Caco-2 (cell line): ENCODE measurements around the gene SLC9A8. TPM values are rescaled to one million over a fixed set of nuclear protein-coding genes. Genes with fewer than 3 reads are reported as not detected.

Source experiments
- BruUV-seq: library from RNA; stranded (reverse); fragments of 400-500 nt; replicated peaks from 2 replicates; lab custom pipeline; 2021; lab: Mats Ljungman, UMichigan
- CTCF ChIA-PET: fragments of 300-600 bp; sonication (Branson Sonifier 250); formaldehyde crosslinking; loops from one replicate; lab custom pipeline; 2022; ENCODE audit warnings: antibody characterized with exemption; lab: Charles Lee
- POLR2A ChIA-PET: fragments of 300-600 bp; sonication (Branson Sonifier 250); formaldehyde crosslinking; loops from one replicate; lab custom pipeline; 2022; ENCODE audit warnings: antibody characterized with exemption; lab: Charles Lee
- DNase-seq, 2 experiments: peaks; one replicate each; pipeline versions ENCODE4 v3.0.0 to v3.0.0-alpha.2; 2020 to 2022
- H3K27me3 ChIP-seq: replicated peaks from 2 replicates; pipeline ENCODE4 v1.6.0; 2011; ENCODE audit warnings: low read length; ENCODE audit not compliant: control insufficient read depth, insufficient read depth
- H3K36me3 ChIP-seq: 2 replicates; pipeline ENCODE4 v1.5.1; 2011; ENCODE audit warnings: low read length; ENCODE audit not compliant: control insufficient read depth, insufficient read depth
- H3K4me1 ChIP-seq: fragments of 250-450 bp; sonication (Bioruptor Pico); 2 replicates; pipeline ENCODE4 v1.5.1; 2020; ENCODE audit warnings: mild to moderate bottlenecking
- H3K4me3 ChIP-seq: 2 replicates; pipeline ENCODE4 v1.5.1; 2011; ENCODE audit warnings: low read depth, mild to moderate bottlenecking, control low read depth, low read length
- H3K9me3 ChIP-seq: fragments of 250-450 bp; sonication (Bioruptor Pico); 2 replicates; pipeline ENCODE4 v1.5.1; 2020; ENCODE audit warnings: mild to moderate bottlenecking, moderate library complexity
- H3K27ac Mint-ChIP-seq: one replicate; pipeline ENCODE4 v1.8.0; 2022; ENCODE audit warnings: mixed read lengths; ENCODE audit not compliant: unreplicated experiment
- H3K27me3 Mint-ChIP-seq: one replicate; pipeline ENCODE4 v1.8.0; 2022; ENCODE audit warnings: mixed read lengths; ENCODE audit not compliant: insufficient read depth, unreplicated experiment
- H3K36me3 Mint-ChIP-seq: one replicate; pipeline ENCODE4 v1.8.0; 2022; ENCODE audit warnings: mild to moderate bottlenecking, mixed read lengths; ENCODE audit not compliant: insufficient read depth, unreplicated experiment
- H3K4me1 Mint-ChIP-seq: one replicate; pipeline ENCODE4 v1.8.0; 2022; ENCODE audit warnings: low read depth, mixed read lengths; ENCODE audit not compliant: unreplicated experiment
- H3K4me3 Mint-ChIP-seq: one replicate; pipeline ENCODE4 v1.8.0; 2022; ENCODE audit warnings: mild to moderate bottlenecking, moderate library complexity, mixed read lengths; ENCODE audit not compliant: unreplicated experiment
- H3K9me3 Mint-ChIP-seq: one replicate; pipeline ENCODE4 v1.8.0; 2022; ENCODE audit warnings: mixed read lengths; ENCODE audit not compliant: unreplicated experiment
- CTCF ChIP-seq, 2 experiments: fragments of 200-600 bp in 1 of 2; IDR thresholded peaks; 1 replicate in 1 of 2; 2 replicates in 1 of 2; pipeline versions ENCODE4 v1.5.1 to v1.8.0; 2011 to 2022; ENCODE audit warnings: antibody characterized with exemption in 1 of 2, control low read depth in 1 of 2, inconsistent platforms in 1 of 2, low read depth in 1 of 2, low read length in 1 of 2, mild to moderate bottlenecking in 1 of 2, moderate library complexity in 1 of 2; ENCODE audit not compliant: insufficient read depth in 1 of 2, severe bottlenecking in 1 of 2, unreplicated experiment in 1 of 2
- intact Hi-C: fragments of 100-400 bp; cut with micrococcal nuclease; formaldehyde crosslinking; loops from one replicate; pipeline ENCODE4 v1.10.0; 2022; ENCODE audit not compliant: unreplicated experiment
- total RNA-seq: library from RNA; stranded (reverse); gene quantifications from 2 replicates; pipeline ENCODE4 v1.2.3, GENCODE V29; 2022

SLC9A8 gene
- total RNA-seq, 1 experiment from 2014 or later, result 21.4 TPM

GRCh38 chr20:49914310-49915117 is 101.9 kb downstream of the SLC9A8 start:
- TF ChIP-seq CTCF (IDR thresholded peaks at IDR 0.05; ENCODE audit: insufficient read depth in 1 of 2, low read depth in 1 of 2, low read length in 1 of 2, severe bottlenecking in 1 of 2, unreplicated experiment in 1 of 2), result peak in 1 of 2 experiments; percentile 14
- Histone ChIP-seq H3K4me1 (peaks cover 20% of the 10 kb centered on the region), H3K9me3 (no peaks in the 10 kb centered on the region), H3K4me3 (peak overlapping the region; percentile 80), H3K27me3 (no peaks in the 10 kb centered on the region), H3K36me3 (peaks cover 2% of the 10 kb centered on the region; the same call in 1 of the 2 replicates)
- Mint-ChIP-seq H3K27me3 (no peaks in the 10 kb centered on the region), H3K4me1 (peaks cover 29% of the 10 kb centered on the region), H3K9me3 (no peaks in the 10 kb centered on the region), H3K27ac (peak overlapping the region; percentile 100), H3K4me3 (peak overlapping the region; percentile 99), H3K36me3 (peaks cover 46% of the 10 kb centered on the region)
- POLR2A ChIA-PET, result interaction anchor here (0.5 to 2.4 kb wide), 8 partner anchors 21 to 314 kb away, joined by 3 to 11 read pairs (median 3); partner anchors contain the start of genes RNF114 and SLC9A8
- TSS peak; percentile 20 for BruUV-seq
- CTCF ChIA-PET, result interaction anchor here (0.6 to 1.6 kb wide), 10 partner anchors 11 to 349 kb away, joined by 3 to 7 read pairs (median 4); no protein-coding TSS in a partner anchor
- intact Hi-C loops, result no loop called here
- peak in 1 of 2 experiments; percentile 55 for DNase-seq

GRCh38 chr20:49915118-49915379 is 102.4 kb downstream of the SLC9A8 start:
- H3K27me3 Mint-ChIP-seq, result no peaks in the 10 kb centered on the region
- CTCF ChIA-PET, result interaction anchor here (0.6 to 2.3 kb wide), 9 partner anchors 15 to 350 kb away, joined by 3 to 33 read pairs (median 5); partner anchors contain the start of gene RNF114
- no peak for DNase-seq
- Histone ChIP-seq H3K4me3 (peak overlapping the region; percentile 80), H3K27me3 (no peaks in the 10 kb centered on the region), H3K36me3 (peaks cover 2% of the 10 kb centered on the region; the same call in 1 of the 2 replicates), H3K9me3 (no peaks in the 10 kb centered on the region), H3K4me1 (peaks cover 20% of the 10 kb centered on the region)
- no TSS peak for BruUV-seq
- intact Hi-C loops, result no loop called here
- H3K36me3 Mint-ChIP-seq, result peaks cover 45% of the 10 kb centered on the region
- H3K4me1 Mint-ChIP-seq, result peaks cover 25% of the 10 kb centered on the region
- POLR2A ChIA-PET, result interaction anchor here (0.5 to 2.4 kb wide), 7 partner anchors 11 to 315 kb away, joined by 3 to 123 read pairs (median 4); partner anchors contain the start of genes RNF114 and SLC9A8
- peak overlapping the region; percentile 99 for H3K4me3 Mint-ChIP-seq
- H3K9me3 Mint-ChIP-seq, result no peaks in the 10 kb centered on the region
- no peak for TF ChIP-seq CTCF (IDR thresholded peaks at IDR 0.05; ENCODE audit: insufficient read depth in 1 of 2, low read depth in 1 of 2, low read length in 1 of 2, severe bottlenecking in 1 of 2, unreplicated experiment in 1 of 2)
- H3K27ac Mint-ChIP-seq, result peak overlapping the region; percentile 100

- intact Hi-C loops, result loop anchor here (1.0 kb wide), 2 partner anchors 13 to 21 kb away; partner anchors contain the start of gene RNF114
These were observed 102.9 kb downstream of the SLC9A8 start, which contains the start of gene SPATA2 for GRCh38 chr20:49915380-49916145. TSS of gene SPATA2 (minus strand) at chr20:49915529. CDS start at chr20:49908490, 7,039 bp downstream.

More at GRCh38 chr20:49915380-49916145, 102.9 kb downstream of the SLC9A8 start, which contains the start of gene SPATA2:
- POLR2A ChIA-PET, result interaction anchor here (0.6 to 2.2 kb wide), 16 partner anchors 9 to 1517 kb away, joined by 3 to 123 read pairs (median 6); partner anchors contain the start of genes RNF114 and SLC9A8
- DNase-seq, result peak; percentile 100
- Mint-ChIP-seq H3K9me3 (no peaks in the 10 kb centered on the region), H3K27me3 (no peaks in the 10 kb centered on the region), H3K4me1 (peaks cover 25% of the 10 kb centered on the region), H3K36me3 (peaks cover 41% of the 10 kb centered on the region), H3K27ac (peak within 1 kb of the TSS; percentile 100), H3K4me3 (peak within 1 kb of the TSS; percentile 99)
- H3K27me3 ChIP-seq, result no peaks in the 10 kb centered on the region
- no peaks in the 10 kb centered on the region for H3K9me3 ChIP-seq
- CTCF ChIA-PET, result interaction anchor here (0.9 to 2.3 kb wide), 13 partner anchors 9 to 374 kb away, joined by 3 to 33 read pairs (median 6); partner anchors contain the start of genes RNF114 and SLC9A8
- no peaks in the 10 kb centered on the region for H3K36me3 ChIP-seq
- H3K4me1 ChIP-seq, result peaks cover 20% of the 10 kb centered on the region
- H3K4me3 ChIP-seq, result peak within 1 kb of the TSS; percentile 80
- TF ChIP-seq CTCF (IDR thresholded peaks at IDR 0.05; ENCODE audit: insufficient read depth in 1 of 2, low read depth in 1 of 2, low read length in 1 of 2, severe bottlenecking in 1 of 2, unreplicated experiment in 1 of 2), result no peak
- BruUV-seq, result no TSS peak
